SK-N-SH (cell line): ENCODE data around the gene ADCY10. TPM values are rescaled to one million over a fixed set of nuclear protein-coding genes. Genes with fewer than 3 reads are reported as not detected.

Experiments used
- CTCF ChIA-PET: fragments of 300-600, 350-600 bp; formaldehyde crosslinking; extraction: SDS; loops from one replicate; lab custom pipeline; 2021; lab: Yijun Ruan, JAX
- POLR2A ChIA-PET: fragments of 350-600 bp; sonication (Branson Sonifier 250); formaldehyde crosslinking; extraction: SDS; loops from one replicate; lab custom pipeline; 2020; ENCODE audit warnings: antibody characterized with exemption, inconsistent platforms; lab: Yijun Ruan, JAX
- DNase-seq: peaks from one replicate; pipeline ENCODE4 v3.0.0; 2012
- H2AFZ ChIP-seq: fragments of 200-600 bp; sonication (generic); 2 replicates; pipeline ENCODE4 v1.8.1; 2016; ENCODE audit warnings: antibody characterized with exemption, mild to moderate bottlenecking, low read depth
- H3F3A ChIP-seq: fragments of 200-600 bp; sonication (generic); replicated peaks from 2 replicates; pipeline ENCODE3; 2016; ENCODE audit warnings: antibody characterized with exemption, mild to moderate bottlenecking; ENCODE audit not compliant: insufficient read depth
- H3K27ac ChIP-seq, 2 experiments: fragments of 200-500 bp in 1 of 2; fragments of 200-600 bp in 1 of 2; sonication (Bioruptor generic) in 1 of 2; sonication (generic), shearing (Covaris generic) in 1 of 2; 2 replicates each; pipeline versions ENCODE4 v1.5.1 to v1.6.1; 2014 to 2016; ENCODE audit warnings: low read depth in 2 of 2, inconsistent platforms in 1 of 2, low read length in 1 of 2, mild to moderate bottlenecking in 1 of 2, mixed read lengths in 1 of 2
- H3K27me3 ChIP-seq: fragments of 200-600 bp; sonication (generic), shearing (Covaris generic); 2 replicates; pipeline ENCODE4 v1.6.1; 2016; ENCODE audit warnings: mixed run types; ENCODE audit not compliant: insufficient read depth
- H3K36me3 ChIP-seq, 2 experiments: fragments of 200-500 bp in 1 of 2; fragments of 200-600 bp in 1 of 2; sonication (Bioruptor generic) in 1 of 2; sonication (generic) in 1 of 2; replicated peaks in 1 of 2; 2 replicates each; pipeline versions ENCODE3 to v1.5.1; 2014 to 2016; ENCODE audit warnings: low read length in 1 of 2, mild to moderate bottlenecking in 1 of 2; ENCODE audit not compliant: insufficient read depth in 2 of 2, control insufficient read depth in 1 of 2
- H3K4me1 ChIP-seq, 2 experiments: fragments of 200-500 bp in 1 of 2; fragments of 200-600 bp in 1 of 2; sonication (Bioruptor generic) in 1 of 2; sonication (generic), shearing (Covaris generic) in 1 of 2; 2 replicates each; pipeline versions ENCODE4 v1.5.1 to v1.6.1; 2014 to 2016; ENCODE audit warnings: low read depth in 1 of 2, low read length in 1 of 2, mixed run types in 1 of 2; ENCODE audit not compliant: insufficient read depth in 2 of 2, control insufficient read depth in 1 of 2
- H3K4me2 ChIP-seq: fragments of 200-600 bp; sonication (generic), shearing (Covaris generic); 2 replicates; pipeline ENCODE4 v1.6.1; 2017; ENCODE audit warnings: mixed run types
- H3K4me3 ChIP-seq, 2 experiments: fragments of 200-500 bp in 1 of 2; fragments of 200-600 bp in 1 of 2; sonication (Bioruptor generic) in 1 of 2; sonication (generic), shearing (Covaris generic) in 1 of 2; 2 replicates each; pipeline versions ENCODE4 v1.5.1 to v1.8.1; 2014 to 2016; ENCODE audit warnings: low read depth in 2 of 2, inconsistent platforms in 1 of 2, low read length in 1 of 2, mild to moderate bottlenecking in 1 of 2, mixed read lengths in 1 of 2, moderate library complexity in 1 of 2
- H3K79me2 ChIP-seq: fragments of 200-600 bp; sonication (generic); 2 replicates; pipeline ENCODE4 v1.8.1; 2017; ENCODE audit warnings: mild to moderate bottlenecking; ENCODE audit not compliant: insufficient read depth
- H3K9ac ChIP-seq: fragments of 200-600 bp; sonication (generic); 2 replicates; pipeline ENCODE4 v1.6.1; 2017; ENCODE audit warnings: mixed run types
- H3K9me2 ChIP-seq: fragments of 200-600 bp; sonication (generic); 2 replicates; pipeline ENCODE4 v1.6.1; 2017; ENCODE audit warnings: mixed run types
- H3K9me3 ChIP-seq: fragments of 200-600 bp; sonication (generic); 2 replicates; pipeline ENCODE4 v1.6.1; 2017; ENCODE audit warnings: mixed run types, mild to moderate bottlenecking, moderate library complexity
- H4K20me1 ChIP-seq: fragments of 200-600 bp; sonication (generic); 2 replicates; pipeline ENCODE4 v1.6.1; 2017; ENCODE audit warnings: mild to moderate bottlenecking, mixed run types; ENCODE audit not compliant: insufficient read depth
- JUND ChIP-seq: IDR thresholded peaks from 2 replicates; pipeline ENCODE4 v1.4.0; 2012
- RCOR1 ChIP-seq: fragments of 150-350 bp; IDR thresholded peaks from 2 replicates; pipeline ENCODE4 v1.6.1; 2017; ENCODE audit warnings: antibody characterized with exemption, low read length
- RXRA ChIP-seq: IDR thresholded peaks from 2 replicates; pipeline ENCODE4 v1.4.0; 2012; ENCODE audit warnings: low read depth, mild to moderate bottlenecking, borderline replicate concordance
- SMC3 ChIP-seq: IDR thresholded peaks from 2 replicates; pipeline ENCODE4 v1.6.1; 2012; ENCODE audit warnings: low read depth, low read length, improper control_type of control experiment
- TAF1 ChIP-seq: IDR thresholded peaks from 2 replicates; pipeline ENCODE4 v1.6.1; 2012; ENCODE audit warnings: low read depth, mild to moderate bottlenecking, low read length, moderate library complexity, borderline replicate concordance
- TCF12 ChIP-seq: IDR thresholded peaks from 2 replicates; pipeline ENCODE4 v1.4.0; 2012
- WGBS: methylation state at CpG from one replicate; pipeline ENCODE4 v1.1.6; 2017; ENCODE audit warnings: low lambda C conversion rate; 5-methylcytosine and 5-hydroxymethylcytosine counted together
- polyA plus RNA-seq, 3 experiments: library from polyadenylated mRNA; depleted of rRNA; stranded (reverse); fragments of >200 nt; gene quantifications; 2 replicates each; pipeline ENCODE4 v1.2.3, GENCODE V29; 2012
- TF ChIP-seq, protein P1 (sequence below): fragments of 150-350 bp; IDR thresholded peaks from 2 replicates; pipeline ENCODE4 v1.6.1; 2016; ENCODE audit warnings: mild to moderate bottlenecking, low read depth, low read length
- TF ChIP-seq, protein P2 (sequence below): IDR thresholded peaks from 2 replicates; pipeline ENCODE4; 2012
- TF ChIP-seq, protein P3 (sequence below): IDR thresholded peaks from 2 replicates; pipeline ENCODE4 v1.6.1; 2012; ENCODE audit warnings: mild to moderate bottlenecking, low read depth, low read length, moderate library complexity
- TF ChIP-seq, protein P4 (sequence below): fragments of 200-600 bp; sonication (generic); IDR thresholded peaks from 2 replicates; pipeline ENCODE4 v1.6.1; 2017; ENCODE audit warnings: antibody characterized with exemption, mild to moderate bottlenecking, moderate library complexity

Gene ADCY10
- polyA plus RNA-seq, 1 of the 3 experiments (the other 2 are of a cell fraction), result 0.10 TPM

DNA sequence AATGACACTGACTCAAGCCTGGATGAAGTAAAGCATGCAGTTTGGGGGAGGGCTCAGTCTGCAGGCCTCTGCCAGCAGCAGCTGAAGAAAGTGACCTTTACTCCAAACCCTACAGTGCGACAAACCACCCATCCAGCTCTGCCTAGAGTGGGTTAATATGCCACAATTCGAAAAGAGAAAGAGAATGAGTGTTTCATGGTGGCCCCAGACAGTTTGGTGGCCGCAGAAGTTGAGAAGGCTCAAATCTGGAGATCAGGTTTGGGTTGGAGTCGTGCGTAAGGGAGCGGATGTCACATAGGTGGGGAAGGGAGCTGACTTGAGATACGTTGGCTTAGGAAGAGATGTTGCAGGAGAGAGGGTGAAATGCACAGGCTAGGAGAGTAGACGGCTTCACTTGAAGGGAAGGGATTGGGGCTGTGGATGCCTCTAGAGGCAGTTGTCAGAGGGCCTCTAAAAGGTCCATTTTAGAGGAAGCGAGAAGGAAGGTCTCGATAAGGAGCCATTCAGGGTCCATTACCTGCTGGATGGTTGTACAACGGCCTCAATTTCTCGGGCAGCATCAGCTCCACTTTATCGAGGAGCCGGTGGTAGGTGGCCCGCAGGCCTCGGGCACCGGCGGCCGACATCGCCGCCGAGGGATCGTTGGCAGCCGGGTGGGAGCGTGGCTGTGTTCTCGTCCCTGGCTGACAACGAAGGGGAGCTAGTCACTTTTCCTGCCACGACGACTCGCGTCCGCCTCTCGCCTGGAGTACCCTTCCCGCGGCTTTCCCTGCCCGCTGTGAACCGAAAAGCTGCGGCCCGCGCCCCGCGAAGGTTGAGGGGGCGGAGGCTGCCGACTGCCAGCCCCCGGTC lies 21.5 kb upstream of the ADCY10 start (continued):
- TF ChIP-seq TAF1, result peak; percentile 18; the same call in 1 of the 2 replicates
- TF ChIP-seq, protein P1, sequence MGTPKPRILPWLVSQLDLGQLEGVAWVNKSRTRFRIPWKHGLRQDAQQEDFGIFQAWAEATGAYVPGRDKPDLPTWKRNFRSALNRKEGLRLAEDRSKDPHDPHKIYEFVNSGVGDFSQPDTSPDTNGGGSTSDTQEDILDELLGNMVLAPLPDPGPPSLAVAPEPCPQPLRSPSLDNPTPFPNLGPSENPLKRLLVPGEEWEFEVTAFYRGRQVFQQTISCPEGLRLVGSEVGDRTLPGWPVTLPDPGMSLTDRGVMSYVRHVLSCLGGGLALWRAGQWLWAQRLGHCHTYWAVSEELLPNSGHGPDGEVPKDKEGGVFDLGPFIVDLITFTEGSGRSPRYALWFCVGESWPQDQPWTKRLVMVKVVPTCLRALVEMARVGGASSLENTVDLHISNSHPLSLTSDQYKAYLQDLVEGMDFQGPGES, result no peak
- TF ChIP-seq, protein P2, sequence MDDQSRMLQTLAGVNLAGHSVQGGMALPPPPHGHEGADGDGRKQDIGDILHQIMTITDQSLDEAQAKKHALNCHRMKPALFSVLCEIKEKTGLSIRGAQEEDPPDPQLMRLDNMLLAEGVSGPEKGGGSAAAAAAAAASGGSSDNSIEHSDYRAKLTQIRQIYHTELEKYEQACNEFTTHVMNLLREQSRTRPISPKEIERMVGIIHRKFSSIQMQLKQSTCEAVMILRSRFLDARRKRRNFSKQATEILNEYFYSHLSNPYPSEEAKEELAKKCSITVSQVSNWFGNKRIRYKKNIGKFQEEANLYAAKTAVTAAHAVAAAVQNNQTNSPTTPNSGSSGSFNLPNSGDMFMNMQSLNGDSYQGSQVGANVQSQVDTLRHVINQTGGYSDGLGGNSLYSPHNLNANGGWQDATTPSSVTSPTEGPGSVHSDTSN, result no peak
- TF ChIP-seq, all 33 proteins: peak for 4

DNA sequence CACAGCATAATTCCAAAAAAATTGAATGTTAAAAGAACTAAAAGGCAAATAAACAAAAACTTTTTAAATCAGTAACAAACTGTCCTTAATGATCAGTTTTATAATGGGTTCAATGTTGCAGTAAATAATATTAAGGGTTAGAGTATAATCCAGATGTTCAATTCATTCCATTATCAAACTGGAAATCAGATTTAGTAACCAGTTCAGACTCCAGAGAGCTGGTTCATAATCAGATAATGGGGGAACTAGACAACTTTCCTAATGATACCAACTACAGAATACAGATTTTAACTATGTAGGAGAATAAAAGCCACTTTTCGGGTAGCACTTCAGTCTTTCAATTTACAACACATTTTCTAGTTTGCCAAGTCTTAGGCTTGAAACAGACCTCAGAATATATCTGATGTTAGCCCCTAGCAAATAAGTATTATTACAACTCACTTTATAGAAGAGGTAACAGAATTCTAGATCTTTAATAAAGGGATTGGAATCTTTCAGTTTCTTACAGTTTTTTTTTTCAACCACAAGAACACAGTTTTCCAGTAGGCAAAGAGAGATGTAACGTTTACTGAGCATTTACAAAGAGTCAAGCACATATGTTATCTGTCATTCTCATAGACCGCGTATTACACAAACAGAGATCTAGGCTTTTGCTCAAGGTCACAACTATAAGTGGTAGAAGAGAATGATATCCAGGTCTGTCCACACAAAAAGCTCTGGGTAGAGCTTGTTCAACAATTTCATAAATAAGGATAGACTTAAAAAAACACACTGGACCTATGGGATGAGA lies 20.7 kb upstream of the ADCY10 start:
- peak overlapping the region; percentile 89 for H3K4me2 ChIP-seq
- peaks cover 8 to 27% of the 10 kb centered on the region in 2 experiments; a peak in 3 of 4 replicates for H3K4me1 ChIP-seq
- H3K9me2 ChIP-seq, result no peaks in the 10 kb centered on the region
- peak overlapping the region; percentile 71 to 81 for H3K4me3 ChIP-seq
- peak overlapping the region; percentile 94 for H3K9ac ChIP-seq
- TF ChIP-seq RXRA, result no peak
- TF ChIP-seq SMC3, result no peak
- no peak for TF ChIP-seq TCF12
- TF ChIP-seq, protein P2, result no peak
- TF ChIP-seq, protein P3, sequence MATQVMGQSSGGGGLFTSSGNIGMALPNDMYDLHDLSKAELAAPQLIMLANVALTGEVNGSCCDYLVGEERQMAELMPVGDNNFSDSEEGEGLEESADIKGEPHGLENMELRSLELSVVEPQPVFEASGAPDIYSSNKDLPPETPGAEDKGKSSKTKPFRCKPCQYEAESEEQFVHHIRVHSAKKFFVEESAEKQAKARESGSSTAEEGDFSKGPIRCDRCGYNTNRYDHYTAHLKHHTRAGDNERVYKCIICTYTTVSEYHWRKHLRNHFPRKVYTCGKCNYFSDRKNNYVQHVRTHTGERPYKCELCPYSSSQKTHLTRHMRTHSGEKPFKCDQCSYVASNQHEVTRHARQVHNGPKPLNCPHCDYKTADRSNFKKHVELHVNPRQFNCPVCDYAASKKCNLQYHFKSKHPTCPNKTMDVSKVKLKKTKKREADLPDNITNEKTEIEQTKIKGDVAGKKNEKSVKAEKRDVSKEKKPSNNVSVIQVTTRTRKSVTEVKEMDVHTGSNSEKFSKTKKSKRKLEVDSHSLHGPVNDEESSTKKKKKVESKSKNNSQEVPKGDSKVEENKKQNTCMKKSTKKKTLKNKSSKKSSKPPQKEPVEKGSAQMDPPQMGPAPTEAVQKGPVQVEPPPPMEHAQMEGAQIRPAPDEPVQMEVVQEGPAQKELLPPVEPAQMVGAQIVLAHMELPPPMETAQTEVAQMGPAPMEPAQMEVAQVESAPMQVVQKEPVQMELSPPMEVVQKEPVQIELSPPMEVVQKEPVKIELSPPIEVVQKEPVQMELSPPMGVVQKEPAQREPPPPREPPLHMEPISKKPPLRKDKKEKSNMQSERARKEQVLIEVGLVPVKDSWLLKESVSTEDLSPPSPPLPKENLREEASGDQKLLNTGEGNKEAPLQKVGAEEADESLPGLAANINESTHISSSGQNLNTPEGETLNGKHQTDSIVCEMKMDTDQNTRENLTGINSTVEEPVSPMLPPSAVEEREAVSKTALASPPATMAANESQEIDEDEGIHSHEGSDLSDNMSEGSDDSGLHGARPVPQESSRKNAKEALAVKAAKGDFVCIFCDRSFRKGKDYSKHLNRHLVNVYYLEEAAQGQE, result no peak
- no peak for TF ChIP-seq JUND
- TF ChIP-seq, protein P4, sequence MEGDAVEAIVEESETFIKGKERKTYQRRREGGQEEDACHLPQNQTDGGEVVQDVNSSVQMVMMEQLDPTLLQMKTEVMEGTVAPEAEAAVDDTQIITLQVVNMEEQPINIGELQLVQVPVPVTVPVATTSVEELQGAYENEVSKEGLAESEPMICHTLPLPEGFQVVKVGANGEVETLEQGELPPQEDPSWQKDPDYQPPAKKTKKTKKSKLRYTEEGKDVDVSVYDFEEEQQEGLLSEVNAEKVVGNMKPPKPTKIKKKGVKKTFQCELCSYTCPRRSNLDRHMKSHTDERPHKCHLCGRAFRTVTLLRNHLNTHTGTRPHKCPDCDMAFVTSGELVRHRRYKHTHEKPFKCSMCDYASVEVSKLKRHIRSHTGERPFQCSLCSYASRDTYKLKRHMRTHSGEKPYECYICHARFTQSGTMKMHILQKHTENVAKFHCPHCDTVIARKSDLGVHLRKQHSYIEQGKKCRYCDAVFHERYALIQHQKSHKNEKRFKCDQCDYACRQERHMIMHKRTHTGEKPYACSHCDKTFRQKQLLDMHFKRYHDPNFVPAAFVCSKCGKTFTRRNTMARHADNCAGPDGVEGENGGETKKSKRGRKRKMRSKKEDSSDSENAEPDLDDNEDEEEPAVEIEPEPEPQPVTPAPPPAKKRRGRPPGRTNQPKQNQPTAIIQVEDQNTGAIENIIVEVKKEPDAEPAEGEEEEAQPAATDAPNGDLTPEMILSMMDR, result no peak
- TF ChIP-seq RCOR1, result 0 out of 2 replicates have a peak, but pooled peaks have one; percentile 10
- peak overlapping the region; percentile 54 for H2AFZ ChIP-seq
- H3K36me3 ChIP-seq, result no peaks in the 10 kb centered on the region
- peaks cover 10% of the 10 kb centered on the region for H3F3A ChIP-seq
- CTCF ChIA-PET, result interaction anchor here (0.9 to 1.9 kb wide), 2 partner anchors 71 to 147 kb away, joined by 3 to 6 read pairs; no protein-coding TSS in a partner anchor
- H3K27me3 ChIP-seq, result no peaks in the 10 kb centered on the region
- H3K79me2 ChIP-seq, result peaks cover 82% of the 10 kb centered on the region
- H3K27ac ChIP-seq, result peak overlapping the region; percentile 87 to 94; a peak in 3 of 4 replicates
- H3K9me3 ChIP-seq, result no peaks in the 10 kb centered on the region
- no peak for DNase-seq
- POLR2A ChIA-PET, result interaction anchor here (0.6 kb wide), 1 partner anchor 480 kb away, joined by 3 read pairs; no protein-coding TSS in a partner anchor
- 14% methylated on average over 4 of the region's 4 CpGs for WGBS
- H4K20me1 ChIP-seq, result peaks cover 18% of the 10 kb centered on the region
